GM19397 (cell line): ENCODE measurements around the gene PROSER2.

ENCODE experiments used
- ATAC-seq: cut with Tn5 transposase; IDR thresholded peaks from one replicate; pipeline ENCODE4 v1.9.1; 2021; ENCODE audit warnings: mild to moderate bottlenecking, moderate library complexity; ENCODE audit not compliant: unreplicated experiment

Gene PROSER2

DNA sequence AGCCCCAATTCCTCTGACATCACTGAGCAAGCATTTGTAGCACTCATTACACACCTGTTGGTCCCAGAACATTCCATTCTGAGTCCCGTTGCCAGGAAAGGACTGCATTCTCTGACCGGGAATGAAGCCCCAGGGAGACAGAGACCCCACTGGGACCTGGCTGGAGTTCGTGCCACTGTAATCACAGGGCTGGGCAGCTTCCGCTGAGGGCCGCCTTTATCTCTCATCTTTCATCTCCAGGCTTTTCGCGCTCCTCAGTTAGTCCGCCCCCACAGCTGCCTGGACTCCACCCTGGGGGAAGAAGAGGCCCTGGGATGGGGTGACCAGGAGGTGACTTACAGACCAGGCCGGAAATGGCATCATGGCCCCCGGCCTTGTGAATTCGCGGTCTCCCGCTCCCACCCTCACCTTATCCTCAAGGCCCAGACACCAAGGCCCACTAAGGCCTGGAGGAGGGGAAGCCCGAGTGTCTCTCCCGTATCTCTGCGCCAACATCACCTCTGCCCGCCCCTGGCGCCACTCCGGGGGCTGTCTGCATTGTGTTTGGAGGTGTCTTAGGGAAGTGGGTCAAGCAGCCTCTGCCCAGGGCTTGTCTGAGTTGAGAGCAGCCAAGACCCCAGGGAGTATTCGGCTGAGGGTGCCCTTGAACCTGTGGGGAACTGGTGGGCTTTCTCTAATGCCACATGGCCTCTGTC, 75.4 kb downstream of the PROSER2 start:
- ATAC-seq, result no peak

DNA sequence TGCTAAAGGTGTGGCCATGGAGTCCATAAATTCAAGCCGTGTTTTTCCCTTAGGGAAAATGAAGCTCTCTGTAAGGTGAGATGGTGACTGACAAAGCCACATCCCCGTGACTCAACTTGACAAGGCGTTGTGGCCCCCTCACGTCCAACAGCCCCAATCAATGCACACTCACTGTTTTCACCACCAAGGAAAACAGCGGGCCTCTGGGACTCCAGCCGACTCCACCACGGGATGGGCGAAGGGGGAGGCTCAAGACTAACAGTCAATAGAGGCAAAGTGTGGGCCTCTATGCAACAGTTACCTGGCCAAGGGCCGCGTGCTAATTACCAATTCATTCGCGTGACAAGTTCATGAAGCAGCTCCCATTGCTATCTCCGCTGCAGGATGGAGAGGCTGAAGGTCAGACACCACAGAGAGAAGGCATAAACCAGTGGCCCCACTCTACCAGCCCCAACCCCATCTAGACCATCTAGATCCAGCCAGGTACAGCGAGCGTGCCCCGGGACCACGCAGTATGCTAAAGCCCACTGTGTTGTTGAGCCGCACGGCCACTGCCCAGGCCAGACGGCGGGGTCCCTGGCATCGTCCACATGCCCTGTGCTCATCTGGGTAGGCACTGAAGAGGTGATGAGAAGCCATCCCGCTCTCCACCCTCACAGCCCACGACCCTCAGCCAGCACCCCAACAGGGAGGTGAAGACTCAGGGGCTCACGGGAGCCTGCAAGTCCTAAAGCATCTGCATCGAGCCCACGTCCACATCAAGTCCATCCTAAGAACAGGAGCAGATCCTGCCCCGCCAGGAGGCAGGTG, 76.1 kb downstream of the PROSER2 start:
- ATAC-seq, result no peak

DNA sequence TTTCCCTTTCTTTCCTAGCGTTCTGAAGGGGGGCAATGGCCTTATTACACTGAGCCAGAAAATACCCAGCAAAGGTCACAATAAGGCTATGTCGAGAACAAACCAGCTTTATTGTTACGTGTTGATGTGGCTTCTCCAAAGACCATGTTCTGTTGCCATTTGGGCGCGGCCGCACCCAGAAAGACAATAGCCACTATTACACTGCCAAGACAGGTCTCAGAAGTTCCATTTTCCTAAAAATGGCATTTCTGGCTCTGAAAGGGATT, 77.8 kb downstream of the PROSER2 start:
- ATAC-seq, result no peak

DNA sequence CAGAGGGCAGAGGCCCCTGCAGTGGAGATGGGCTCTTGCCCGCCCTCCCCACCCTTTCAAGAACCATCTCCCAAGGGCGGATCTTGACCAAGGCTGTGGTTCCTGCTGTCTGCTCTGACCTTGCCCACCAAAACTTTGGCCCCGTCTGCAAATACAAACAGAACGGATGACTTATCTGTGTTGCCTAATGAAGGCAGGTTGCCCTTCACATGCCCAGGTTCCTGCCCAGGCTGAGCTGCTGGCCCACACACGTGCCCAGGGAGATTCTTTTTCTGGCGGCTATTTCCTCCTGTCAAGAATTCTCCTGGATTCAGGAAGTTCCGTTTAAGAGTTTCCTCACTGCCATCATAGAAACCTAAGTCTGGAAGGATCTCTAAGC, 78.3 kb downstream of the PROSER2 start:
- ATAC-seq, result no peak

DNA sequence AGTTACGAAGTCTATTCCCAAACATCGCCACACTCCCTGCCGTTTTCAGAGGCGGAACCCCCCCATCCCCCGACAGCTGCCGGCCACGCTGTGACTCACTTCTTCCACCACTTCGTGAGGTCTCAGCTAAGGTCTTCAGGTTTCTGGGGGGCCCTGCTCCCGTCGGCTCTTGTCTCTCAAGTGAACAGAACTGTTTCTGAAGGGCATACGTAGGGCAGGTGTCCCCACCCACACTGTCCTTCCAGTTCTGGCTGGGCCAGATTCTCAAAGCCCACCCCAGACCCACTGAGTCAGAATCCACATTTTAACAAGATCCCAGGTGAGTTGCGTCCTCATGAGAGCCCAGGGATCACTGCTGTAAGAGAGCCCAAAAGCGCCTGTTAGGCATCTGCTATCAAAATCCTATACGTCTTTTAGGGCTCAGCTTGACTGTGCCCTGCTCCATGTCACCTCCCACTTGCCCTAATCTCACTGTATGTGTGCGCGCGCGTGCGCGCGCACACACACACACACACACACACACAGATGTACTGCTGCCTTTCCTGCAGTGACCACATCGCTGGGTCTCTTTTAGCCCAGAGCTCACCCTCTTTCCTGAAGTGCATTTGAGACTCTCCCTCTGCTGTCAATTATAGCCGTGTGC, 78.8 kb downstream of the PROSER2 start:
- ATAC-seq, result no peak

DNA sequence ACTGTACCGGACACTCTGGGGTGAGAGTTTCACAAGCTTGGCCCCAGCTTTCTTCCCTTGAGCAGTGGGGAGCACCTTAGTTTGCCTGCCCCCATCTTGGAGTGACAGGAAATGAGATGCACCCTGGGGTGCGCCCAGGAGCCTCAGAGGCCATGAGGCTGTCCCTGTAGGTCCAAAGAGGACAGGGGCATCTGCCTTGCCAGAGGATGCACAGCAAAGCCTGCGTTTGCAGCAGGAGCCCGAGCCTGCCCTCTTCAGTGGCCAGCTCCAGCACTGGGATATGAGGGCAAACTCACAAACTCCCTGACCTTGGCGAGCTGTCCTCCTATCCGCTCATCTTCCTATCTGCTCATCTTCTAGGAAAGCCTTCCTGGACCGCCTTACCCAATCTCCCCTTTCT, 79.5 kb downstream of the PROSER2 start:
- ATAC-seq, result no peak

DNA sequence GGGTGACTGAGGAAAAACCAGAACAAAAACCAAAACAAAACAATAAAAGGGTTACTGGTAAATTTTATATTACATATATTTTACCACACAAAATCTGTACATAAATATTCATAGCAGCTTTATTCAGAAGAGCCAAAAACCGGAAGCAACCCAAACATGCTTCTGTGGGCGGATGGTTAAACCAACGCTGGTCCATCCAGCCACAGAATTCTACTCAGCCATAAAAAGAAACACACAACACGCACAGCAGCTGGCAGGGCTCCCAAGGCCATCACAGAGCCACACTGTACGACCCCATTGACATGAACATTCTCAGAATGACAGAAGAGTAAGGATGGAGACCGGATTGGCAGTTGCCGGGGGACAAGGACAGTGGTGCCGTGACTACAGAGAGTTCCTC, 83.6 kb downstream of the PROSER2 start:
- ATAC-seq, result no peak

DNA sequence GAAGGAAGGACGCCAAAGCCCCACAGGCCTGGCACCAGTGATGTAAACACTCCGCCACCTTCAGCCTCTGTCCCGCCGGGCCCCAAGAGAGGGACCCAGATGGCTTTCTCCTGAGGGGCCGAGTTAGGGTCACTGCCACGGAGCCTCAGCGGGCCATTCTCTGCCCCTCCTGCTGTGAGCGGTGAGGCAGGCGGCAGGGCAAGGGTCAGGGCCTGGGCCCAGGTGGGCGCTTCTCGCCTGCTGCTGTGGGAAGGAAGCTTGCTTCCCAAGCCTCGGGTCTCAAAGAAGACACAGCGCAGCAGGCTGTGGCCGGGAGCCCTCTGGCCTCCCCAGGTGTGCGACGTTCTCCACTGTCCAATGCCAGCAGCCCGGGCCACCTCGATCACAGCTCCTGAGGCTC, 84.8 kb downstream of the PROSER2 start:
- ATAC-seq, result no peak

DNA sequence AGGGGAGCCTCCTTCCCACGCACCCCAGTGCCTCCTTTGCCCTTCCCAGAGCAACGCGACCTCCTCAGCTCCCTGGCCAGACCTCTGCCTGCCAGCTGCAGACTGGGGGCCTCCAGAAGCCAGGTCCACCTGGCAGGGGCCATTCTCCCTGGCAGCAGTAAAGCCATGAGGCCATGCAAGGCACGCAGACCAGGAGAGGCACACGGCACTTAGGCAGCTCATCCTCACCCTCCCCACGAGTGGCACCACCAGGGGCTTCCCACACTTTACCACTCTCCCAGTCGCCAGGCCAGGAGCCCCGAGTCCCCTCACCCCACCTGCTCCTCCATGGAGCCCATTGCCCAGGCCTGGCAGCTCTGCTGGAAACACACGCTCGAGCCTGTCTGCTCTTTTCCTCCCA, 85.4 kb downstream of the PROSER2 start:
- no peak for ATAC-seq

DNA sequence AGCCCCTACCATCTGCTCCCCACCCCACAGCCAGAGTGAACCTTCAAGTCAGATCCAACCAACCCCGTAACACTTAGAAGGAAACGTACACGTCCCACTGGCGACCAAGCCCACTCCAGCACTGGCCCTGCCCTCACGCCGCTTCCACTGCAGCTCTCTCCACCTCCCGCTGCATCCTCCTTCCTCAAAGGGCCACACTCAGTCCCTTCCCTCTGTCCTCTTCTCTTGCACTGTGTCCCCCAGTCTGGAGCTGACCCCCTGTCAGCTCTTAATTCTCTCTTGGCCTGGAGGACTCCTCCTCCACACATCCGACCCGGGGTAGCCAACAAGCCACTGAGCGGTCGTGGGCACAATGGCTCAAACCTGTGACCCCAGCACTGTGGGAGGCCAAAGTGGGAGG, 85.8 kb downstream of the PROSER2 start:
- no peak for ATAC-seq

DNA sequence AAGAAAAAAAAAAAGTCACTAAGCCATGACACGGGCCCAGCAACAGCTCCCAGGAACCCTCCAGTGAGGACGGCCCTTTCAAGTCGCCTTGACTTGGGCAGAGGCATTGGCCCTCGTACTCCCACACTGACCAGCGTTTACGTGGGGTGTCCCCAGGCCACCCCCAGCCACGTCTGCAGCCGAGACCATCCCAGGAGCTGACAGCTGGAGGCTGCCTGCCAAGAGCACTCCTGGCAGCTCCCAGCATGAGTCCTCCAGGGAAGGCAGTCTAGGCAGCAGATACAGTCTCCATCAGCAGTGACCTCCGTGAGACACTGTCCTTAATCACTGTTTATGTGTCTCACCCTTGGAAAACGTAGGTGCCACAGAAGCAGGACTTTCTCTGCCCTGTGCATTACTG, 86.5 kb downstream of the PROSER2 start:
- ATAC-seq, result no peak

DNA sequence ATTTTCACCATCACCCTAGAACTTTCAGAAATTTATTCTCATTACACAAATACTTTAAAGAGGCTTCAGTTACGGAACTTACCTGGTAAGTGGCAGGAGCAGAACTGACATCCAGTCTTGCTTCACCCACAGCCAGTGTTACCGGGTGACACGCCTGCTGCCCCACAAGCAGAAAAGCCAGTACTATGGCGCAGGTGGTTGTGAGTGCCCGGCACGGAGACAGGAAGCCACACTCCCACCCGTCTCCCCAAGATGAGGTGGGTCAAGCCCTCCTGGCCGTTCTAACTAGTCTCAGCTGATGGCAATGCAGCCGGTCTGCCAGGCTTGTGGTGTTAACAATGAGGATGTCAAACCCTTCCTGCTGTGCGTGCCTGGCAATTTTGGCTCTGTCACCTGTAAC, 86.9 kb downstream of the PROSER2 start:
- ATAC-seq, result no peak

DNA sequence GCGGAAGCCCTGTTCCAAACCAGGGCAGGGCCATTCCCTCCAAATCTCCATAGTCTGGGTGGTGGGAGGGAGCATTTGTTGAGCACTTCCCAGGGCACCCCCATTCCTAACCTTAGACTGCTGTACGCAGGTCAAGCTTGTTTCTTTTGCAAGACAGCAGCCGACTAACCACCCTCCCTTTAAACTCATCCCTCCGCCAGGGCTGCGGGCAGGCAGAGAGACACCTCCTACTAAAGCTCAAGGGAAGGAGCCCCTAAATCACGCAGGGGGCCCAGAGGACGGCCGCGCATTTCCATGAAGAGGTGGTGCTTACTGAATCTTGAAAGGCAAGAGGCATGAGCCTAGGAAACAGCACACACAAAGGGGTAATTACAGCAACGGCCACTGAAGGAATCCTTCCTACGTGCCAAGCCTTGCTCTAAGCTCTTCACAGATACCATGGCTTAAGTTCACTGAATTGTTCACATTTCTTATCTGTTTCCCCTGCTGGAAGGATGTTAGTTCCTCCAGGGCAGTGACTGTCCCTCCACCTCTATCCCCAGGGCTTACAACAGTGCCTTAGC, 90.0 kb downstream of the PROSER2 start:
- no peak for ATAC-seq

DNA sequence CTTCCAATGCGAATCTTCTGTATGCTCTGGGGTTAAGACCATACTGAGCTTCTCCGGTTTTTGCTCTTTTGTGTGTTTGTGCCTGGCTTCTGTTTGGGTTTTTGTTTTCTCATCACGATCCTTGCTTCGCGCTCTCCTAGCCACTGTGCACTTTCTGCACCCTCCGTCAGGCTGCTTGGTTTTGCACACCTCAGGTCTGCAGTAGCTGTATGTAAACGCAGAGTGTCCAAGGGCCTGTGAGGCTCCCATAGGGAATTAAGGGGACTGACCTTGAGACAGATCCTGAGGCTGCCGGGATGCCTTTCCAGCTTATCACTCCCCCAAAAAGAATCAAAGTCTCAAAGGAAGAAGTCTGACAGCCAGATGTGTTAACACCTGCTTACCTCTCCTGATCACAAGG, 95.2 kb downstream of the PROSER2 start:
- no peak for ATAC-seq

DNA sequence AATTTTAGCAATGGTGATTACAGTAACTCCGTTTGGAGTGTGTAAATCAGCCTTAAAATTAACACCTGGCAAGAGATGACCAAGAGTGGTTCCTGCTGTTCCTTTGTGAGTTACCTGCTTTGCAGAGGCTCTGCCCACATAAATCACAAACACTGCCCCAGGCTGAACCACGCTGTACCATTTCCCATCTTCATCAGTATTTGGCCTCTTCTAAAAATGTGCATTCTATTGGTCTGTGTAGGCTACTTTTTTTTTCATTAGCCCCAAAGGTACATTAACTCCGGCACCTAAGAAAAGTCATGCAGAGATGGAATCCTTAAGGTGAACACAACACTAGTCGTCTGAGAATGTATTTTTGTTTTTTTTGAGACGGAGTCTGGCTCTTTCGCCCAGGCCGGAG, 96.1 kb downstream of the PROSER2 start:
- no peak for ATAC-seq
